Breast epithelium (tissue), 3 donors: ENCODE results near the gene BLOC1S2.

Source experiments
- CTCF ChIP-seq, 3 donors: fragments of 450-650 bp; IDR thresholded peaks; one replicate each; pipeline ENCODE4 v1.5.1; 2016 to 2017; ENCODE audit warnings: antibody characterized with exemption in 3 of 3, mild to moderate bottlenecking in 3 of 3, moderate library complexity in 3 of 3
- POLR2A ChIP-seq: fragments of 450-650 bp; IDR thresholded peaks from one replicate; pipeline ENCODE4 v1.6.1; 2016; ENCODE audit warnings: antibody characterized with exemption, mild to moderate bottlenecking, moderate library complexity
- POLR2AphosphoS5 ChIP-seq, 3 donors: sonication (generic); formaldehyde crosslinking; IDR thresholded peaks; one replicate each; pipeline ENCODE4 v1.6.1; 2017; ENCODE audit warnings: antibody characterized with exemption in 3 of 3

- TF ChIP-seq POLR2AphosphoS5 (IDR thresholded peaks at IDR 0.05), result no peak
- peak in 2 of 3 donors; percentile 39 to 47 for TF ChIP-seq CTCF (IDR thresholded peaks at IDR 0.05)
- no peak for TF ChIP-seq POLR2A
These were observed 17.3 kb upstream of the BLOC1S2 start for GRCh38 chr10:100303724-100304319.
